ENCODE results near the gene PMEPA1.

PMEPA1 gene

GRCh38 chr20:57620274-57620990, 89.4 kb downstream of the PMEPA1 start, which contains the start of gene ZBP1:
ZBP1 (minus strand) TSS chr20:57620426; CDS start chr20:57620295, 131 bp downstream.
- no peak for DNase-seq

- no peak for DNase-seq
These were observed 90.6 kb downstream of the PMEPA1 start for GRCh38 chr20:57619051-57619831.

GRCh38 chr20:57618764-57619050, 91.1 kb downstream of the PMEPA1 start:
- DNase-seq: no peak

GRCh38 chr20:57618091-57618763, 91.6 kb downstream of the PMEPA1 start:
- DNase-seq: peak; percentile 65

DNA sequence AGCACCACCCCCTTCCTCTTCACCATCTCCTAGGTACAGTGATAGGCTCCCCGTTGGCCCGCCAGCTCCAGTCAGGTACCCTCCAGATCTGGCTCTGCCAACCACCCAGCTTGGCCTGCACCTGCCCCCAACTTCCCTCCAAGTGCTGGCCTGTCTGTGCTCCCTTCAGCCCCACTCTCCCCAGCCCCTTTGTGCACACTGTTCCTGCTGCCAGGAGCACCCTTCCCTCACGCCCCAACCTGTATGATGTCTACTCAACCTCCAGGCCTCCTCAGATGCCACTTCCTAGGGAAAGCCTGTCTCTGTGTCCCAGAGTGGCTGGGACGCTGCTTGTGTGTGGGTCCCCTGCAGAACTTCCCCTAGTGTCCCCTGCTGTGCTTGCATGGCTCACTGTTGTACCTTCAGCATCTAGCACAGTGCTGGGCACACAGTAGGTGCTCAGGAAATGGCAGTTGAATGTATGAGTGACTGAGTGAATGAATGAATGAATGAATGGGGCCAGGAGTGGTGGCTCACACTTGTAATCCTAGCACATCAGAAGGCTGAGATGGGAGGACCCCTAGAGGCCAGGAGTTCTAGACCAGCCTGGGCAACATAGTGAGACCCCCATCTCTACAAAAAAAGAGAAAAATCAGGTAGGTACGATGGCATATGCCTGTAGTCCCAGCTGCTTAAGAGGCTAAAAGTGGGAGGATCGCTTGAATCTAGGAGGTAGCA, 92.6 kb downstream of the PMEPA1 start:
- no peak for DNase-seq

- no peak for DNase-seq
These were observed 93.5 kb downstream of the PMEPA1 start for GRCh38 chr20:57616143-57616951.

GRCh38 chr20:57615445-57615811, 94.4 kb downstream of the PMEPA1 start:
- DNase-seq: peak; percentile 48

- peak; percentile 33 for DNase-seq
These were observed 95.0 kb downstream of the PMEPA1 start for GRCh38 chr20:57614490-57615444.

DNA sequence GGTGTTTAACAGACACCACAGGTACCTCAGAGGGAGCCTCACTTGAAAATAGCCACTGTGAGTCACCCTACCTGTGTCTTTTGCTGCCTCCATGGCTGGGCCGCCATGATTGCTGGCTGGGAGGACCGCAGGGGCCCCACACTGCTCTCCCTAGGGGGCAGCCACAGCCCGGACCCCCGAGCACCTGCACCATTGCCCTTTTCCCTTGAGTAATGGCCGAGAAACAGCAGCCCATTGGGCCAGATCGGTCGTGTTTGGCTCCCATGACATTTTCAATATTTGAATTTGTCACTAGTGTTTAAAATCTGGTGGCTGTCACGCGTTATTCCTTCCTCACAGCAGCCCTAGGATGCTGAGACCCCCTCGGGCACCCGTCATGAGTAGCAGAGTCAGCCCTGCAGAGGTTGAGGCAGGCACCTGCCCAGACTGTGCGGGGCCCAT, 96.3 kb downstream of the PMEPA1 start:
- DNase-seq: peak; percentile 30

- DNase-seq: no peak
These were observed 96.9 kb downstream of the PMEPA1 start for GRCh38 chr20:57612916-57613315.

- peak; percentile 34 for DNase-seq
These were observed 97.4 kb downstream of the PMEPA1 start for GRCh38 chr20:57612436-57612835.

GRCh38 chr20:57611586-57612311, 98.1 kb downstream of the PMEPA1 start:
- DNase-seq: peak; percentile 33

- DNase-seq: no peak
These were observed 99.4 kb downstream of the PMEPA1 start for GRCh38 chr20:57610261-57610952.

- no peak for DNase-seq
These were observed 100.0 kb downstream of the PMEPA1 start for GRCh38 chr20:57609842-57610167.

- DNase-seq: no peak
These were observed 100.6 kb downstream of the PMEPA1 start for GRCh38 chr20:57609086-57609841.

GRCh38 chr20:57608516-57608915, 101.3 kb downstream of the PMEPA1 start:
- DNase-seq: no peak

- DNase-seq: no peak
These were observed 103.9 kb downstream of the PMEPA1 start for GRCh38 chr20:57605878-57606277.

- no peak for DNase-seq
These were observed 104.8 kb downstream of the PMEPA1 start for GRCh38 chr20:57605045-57605444.

DNA sequence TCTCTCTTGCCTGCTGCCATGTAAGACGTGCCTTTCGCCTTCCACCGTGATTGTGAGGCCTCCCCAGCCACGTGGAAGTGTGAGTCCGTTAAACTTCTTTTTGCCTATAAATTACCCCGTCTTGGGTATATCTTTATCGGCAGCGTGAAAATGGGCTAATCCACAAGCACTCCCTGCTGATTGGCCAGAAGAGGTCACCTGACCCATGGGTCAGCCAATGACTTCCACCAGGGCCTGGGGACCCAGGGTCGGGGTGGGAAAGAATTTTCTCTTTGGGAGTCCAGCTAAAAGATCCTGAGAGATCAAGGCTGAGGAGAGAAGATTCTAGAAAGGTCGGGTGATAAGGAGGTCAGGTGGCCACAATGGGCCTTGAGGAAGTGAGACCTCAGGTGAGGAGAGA, 106.7 kb downstream of the PMEPA1 start:
- DNase-seq: no peak

All from activated CD8-positive, alpha-beta memory T cell treated with anti-CD3 and anti-CD28 coated beads, Interleukin-2, amount 50 U/mL, for 48 hours (primary cell).